RPMI8226 (cell line): ENCODE results near the gene SMYD1.

Experiments
- DNase-seq: peaks from one replicate; pipeline ENCODE4 v3.0.0-alpha.2; 2015

SMYD1 gene

GRCh38 chr2:88123975-88124917 lies 56.6 kb downstream of the SMYD1 start:
- DNase-seq: no peak

GRCh38 chr2:88125344-88125923 lies 57.8 kb downstream of the SMYD1 start:
- no peak for DNase-seq

- no peak for DNase-seq
These were observed 58.5 kb downstream of the SMYD1 start for GRCh38 chr2:88125924-88126771.

GRCh38 chr2:88126772-88127637 lies 59.4 kb downstream of the SMYD1 start:
- DNase-seq: no peak

- DNase-seq: no peak
These were observed 59.9 kb downstream of the SMYD1 start for GRCh38 chr2:88127638-88127887.

GRCh38 chr2:88127888-88128653 lies 60.4 kb downstream of the SMYD1 start, which contains the start of gene FABP1:
Gene FABP1 (minus strand): TSS chr2:88128062. CDS start chr2:88128017, 45 bp downstream.
- DNase-seq: no peak

GRCh38 chr2:88128654-88129312 lies 61.2 kb downstream of the SMYD1 start:
- DNase-seq: no peak

GRCh38 chr2:88129313-88129959 lies 61.8 kb downstream of the SMYD1 start:
- no peak for DNase-seq

GRCh38 chr2:88131201-88131998 lies 63.8 kb downstream of the SMYD1 start:
- DNase-seq: no peak

GRCh38 chr2:88131999-88132368 lies 64.4 kb downstream of the SMYD1 start:
- DNase-seq: no peak

- no peak for DNase-seq
These were observed 66.2 kb downstream of the SMYD1 start for GRCh38 chr2:88133875-88134274.

GRCh38 chr2:88136817-88137216 lies 69.2 kb downstream of the SMYD1 start:
- DNase-seq: no peak

GRCh38 chr2:88137833-88138232 lies 70.2 kb downstream of the SMYD1 start:
- DNase-seq: no peak

GRCh38 chr2:88139203-88139702 lies 71.6 kb downstream of the SMYD1 start:
- no peak for DNase-seq

- DNase-seq: no peak
These were observed 72.2 kb downstream of the SMYD1 start for GRCh38 chr2:88139804-88140203.

- DNase-seq: no peak
These were observed 74.3 kb downstream of the SMYD1 start for GRCh38 chr2:88141952-88142351.

GRCh38 chr2:88144271-88144670 lies 76.6 kb downstream of the SMYD1 start:
- no peak for DNase-seq

GRCh38 chr2:88144914-88145497 lies 77.4 kb downstream of the SMYD1 start:
- no peak for DNase-seq

GRCh38 chr2:88146590-88146989 lies 79.0 kb downstream of the SMYD1 start:
- DNase-seq: no peak
